SW480 (cell line): Measurements from ENCODE around the gene MAST4.

ENCODE experiments used
- DNase-seq: peaks from one replicate; pipeline ENCODE4 v3.0.0-alpha.2; 2016; ENCODE audit warnings: low spot score

The MAST4 gene

GRCh38 chr5:67045816-67046740 is 449.9 kb downstream of the MAST4 start:
- DNase-seq: no peak

DNA sequence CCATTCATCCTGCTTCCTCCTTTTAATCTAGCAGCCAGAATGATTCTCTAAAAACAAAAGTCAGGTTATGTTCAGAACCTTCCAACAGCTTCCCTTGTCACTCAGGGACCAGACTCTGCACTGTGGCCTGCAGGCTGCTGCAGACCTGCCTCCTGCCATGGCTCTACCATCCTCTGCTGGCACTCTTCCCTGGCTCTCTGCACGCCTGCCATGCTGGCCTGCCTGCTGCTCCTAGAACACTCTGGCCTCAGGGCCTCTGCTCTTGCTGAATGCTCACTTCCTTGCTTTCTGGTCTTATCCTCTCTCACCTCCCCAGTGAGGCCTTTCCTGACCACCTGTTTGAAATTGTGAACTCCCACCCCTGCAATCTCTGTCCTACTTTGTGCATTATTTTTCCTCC is 451.0 kb downstream of the MAST4 start:
- DNase-seq: no peak

DNA sequence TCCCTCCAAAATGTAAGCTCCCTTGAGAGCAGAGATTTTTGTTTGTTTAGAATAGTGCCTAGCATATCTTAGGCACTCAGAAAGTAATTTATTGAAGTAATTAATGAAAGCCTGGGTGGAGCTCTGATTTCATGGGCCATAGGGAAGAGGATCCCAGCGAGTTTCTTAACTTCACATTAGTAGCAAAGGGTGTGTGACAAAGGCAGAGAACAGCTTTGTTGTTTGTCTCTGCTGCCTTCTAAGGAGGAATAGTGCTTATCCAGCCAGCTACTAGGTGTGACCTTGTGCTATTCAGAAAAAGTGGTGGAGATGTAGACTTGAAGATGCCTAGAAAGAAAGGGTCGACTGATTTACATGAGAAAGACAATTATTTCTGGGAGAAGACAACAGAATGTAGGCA is 451.4 kb downstream of the MAST4 start:
- DNase-seq: no peak

- peak; percentile 27 for DNase-seq
These were observed 453.9 kb downstream of the MAST4 start for GRCh38 chr5:67050125-67050524.

- no peak for DNase-seq
These were observed 454.4 kb downstream of the MAST4 start for GRCh38 chr5:67050635-67051034.

DNA sequence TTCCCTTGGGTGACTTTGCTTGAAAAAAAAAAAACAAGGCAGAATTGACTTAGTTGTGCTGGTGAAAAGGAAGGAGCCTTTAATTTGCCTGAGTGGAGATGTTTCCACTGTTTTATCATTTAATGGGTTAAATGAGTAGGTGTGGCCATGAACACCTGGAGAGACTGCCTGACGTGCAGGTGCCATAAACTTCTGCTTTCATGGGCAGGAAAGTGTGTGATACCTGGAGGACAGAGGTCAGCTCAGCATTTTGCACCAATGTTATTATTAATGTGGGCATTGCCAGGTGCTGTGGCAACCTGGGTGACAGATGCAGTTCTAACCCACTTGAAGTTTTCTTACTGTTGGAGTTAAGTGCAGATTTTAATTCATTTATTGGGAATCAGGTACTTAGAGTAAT is 455.0 kb downstream of the MAST4 start:
- DNase-seq: peak; percentile 68

GRCh38 chr5:67052034-67052433 is 455.8 kb downstream of the MAST4 start:
- no peak for DNase-seq

GRCh38 chr5:67053229-67053628 is 457.0 kb downstream of the MAST4 start:
- DNase-seq: no peak

GRCh38 chr5:67058998-67059743 is 463.0 kb downstream of the MAST4 start:
- DNase-seq: no peak

GRCh38 chr5:67059744-67060490 is 463.7 kb downstream of the MAST4 start:
- no peak for DNase-seq

DNA sequence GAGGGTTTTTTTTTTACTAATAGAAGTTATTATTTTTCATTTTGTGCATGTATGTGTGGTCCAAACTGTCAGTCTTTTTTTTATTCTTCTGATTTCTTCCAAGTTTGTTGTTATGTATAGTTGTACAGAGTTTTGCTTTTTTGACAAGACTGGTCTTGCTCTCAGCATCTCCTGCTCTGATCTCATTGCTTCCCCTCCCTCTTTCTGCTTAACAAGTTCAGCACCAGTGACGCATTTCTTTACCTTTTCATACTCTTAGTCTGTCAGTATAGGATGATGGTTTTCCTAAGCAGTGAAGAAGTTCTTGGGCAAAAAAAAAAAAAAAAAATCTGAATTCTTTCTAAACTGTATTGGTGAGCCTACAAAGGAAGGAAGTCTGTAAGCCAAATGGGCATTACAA is 465.3 kb downstream of the MAST4 start:
- DNase-seq: no peak

DNA sequence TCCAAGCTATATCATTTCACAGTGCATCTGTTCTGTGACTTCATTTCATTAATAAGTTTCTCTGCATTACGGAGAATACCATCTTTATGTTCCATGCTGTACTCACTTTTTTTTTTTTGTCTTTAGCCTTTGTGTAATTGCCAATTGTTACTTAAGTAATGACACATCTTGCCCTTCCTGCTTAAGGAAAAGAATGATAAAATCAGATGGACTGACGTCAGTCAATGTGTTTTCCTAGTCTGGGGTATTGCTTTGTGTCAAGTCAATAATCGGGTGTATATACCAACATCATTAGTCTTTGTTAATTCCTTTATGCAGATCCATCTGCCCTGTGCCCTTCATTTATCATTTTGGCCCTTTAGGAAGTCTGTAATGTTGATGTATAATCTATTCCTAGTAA is 466.9 kb downstream of the MAST4 start:
- DNase-seq: no peak

- no peak for DNase-seq
These were observed 467.6 kb downstream of the MAST4 start for GRCh38 chr5:67063791-67064190.

DNA sequence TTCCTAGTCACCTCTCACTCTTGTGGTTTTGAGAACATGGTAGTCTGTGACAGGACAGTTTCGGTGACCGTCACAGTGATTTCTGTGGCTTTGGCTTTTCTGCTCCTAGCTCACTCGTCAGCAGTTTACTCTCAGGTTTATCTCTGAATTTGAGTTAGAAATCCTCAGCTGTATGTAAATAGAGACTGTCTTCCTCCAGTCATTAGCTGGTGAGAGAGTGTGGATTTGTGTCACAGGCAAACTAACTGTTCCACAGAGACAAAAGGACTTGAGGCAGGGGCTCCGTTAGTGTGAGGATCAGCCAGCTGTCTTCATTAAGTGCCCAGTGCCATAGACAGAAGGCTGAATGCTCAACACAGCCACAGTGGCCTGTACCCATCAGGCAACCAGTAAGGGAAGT is 469.0 kb downstream of the MAST4 start:
- peak; percentile 8 for DNase-seq

DNA sequence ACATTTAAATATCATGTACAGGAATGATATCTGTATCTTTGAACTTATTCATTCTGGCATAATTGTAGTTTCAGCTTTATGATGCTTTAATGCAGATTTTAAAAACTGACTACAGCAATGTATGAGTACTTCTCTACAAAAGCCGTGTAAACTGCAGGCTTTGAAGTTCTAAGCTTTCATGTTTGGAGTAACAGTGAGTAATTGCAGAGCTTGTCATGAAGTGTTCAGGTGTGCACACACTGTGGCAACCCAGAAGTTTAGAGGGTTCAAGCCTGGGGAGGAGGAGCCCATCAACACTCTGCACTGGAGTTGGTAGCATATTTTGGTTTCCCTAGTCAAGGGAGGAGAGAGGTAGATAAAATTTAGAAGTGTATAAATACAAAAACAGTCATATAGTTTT is 469.5 kb downstream of the MAST4 start:
- no peak for DNase-seq

DNA sequence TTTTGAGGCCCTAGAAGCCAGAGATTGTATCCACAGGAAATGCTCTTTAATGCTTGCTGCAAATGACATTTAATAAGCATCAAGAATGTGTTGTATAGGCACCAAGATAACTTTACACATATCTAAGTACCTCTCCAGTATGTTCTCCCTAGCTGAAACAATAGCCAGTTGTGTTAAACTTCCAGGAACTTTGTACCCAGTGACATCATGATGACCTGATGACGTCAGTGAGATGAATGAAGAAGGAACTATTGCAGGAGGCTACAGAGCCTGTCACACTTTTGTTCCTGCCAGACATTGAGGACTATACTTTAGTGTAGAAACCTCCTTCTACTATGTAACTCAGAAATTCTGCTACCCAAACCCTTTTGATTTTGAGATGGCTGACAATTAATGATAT is 470.6 kb downstream of the MAST4 start:
- DNase-seq: peak; percentile 24

DNA sequence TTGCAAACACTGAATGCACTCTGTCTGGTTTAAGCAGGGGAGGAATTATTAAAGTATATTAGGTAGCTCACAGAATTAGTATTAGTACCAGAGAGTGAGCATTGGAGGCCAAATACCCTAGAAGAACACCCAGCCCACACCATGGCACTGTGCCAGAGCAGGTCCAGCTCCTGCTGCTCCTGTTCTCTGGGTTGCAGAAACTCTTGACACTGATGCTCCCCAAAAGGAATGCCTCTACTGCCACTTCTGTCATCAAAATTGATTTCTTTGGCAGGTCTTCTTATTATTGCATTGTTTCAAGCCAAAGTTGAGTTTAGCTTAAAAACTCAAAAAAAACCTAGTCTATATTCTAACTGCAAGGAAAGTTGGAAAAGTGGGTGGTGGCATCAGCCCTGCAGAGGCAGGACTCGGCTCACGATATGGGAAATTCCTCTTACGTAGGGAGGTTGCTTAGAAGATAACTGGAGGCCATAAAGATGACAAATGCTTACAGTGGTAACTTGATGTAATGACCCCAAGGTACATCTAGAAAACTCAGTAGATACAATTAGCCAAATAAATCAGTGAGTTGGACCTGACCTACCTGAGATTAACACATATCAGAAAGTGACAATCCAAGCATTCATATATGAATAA is 477.0 kb downstream of the MAST4 start:
- DNase-seq: no peak

GRCh38 chr5:67077296-67077695 is 481.1 kb downstream of the MAST4 start:
- DNase-seq: no peak

DNA sequence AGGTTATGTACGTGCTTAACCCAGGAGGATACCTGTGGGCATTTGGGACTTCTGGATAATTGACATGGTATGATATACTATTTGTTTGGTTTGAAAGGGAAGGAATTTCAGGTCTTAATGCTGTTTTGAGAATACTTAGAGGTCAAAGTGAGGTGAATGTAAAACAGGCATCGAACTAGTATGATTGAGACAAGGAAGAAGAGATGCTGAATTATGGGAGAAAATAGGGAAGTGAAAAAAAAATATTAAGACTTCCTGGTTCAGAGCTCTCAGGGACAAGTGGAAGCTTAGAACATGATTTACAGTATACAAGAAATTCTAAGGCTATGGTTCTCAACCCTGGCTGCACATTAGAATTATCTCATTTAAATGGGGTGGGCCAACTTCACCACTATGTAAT is 485.1 kb downstream of the MAST4 start:
- no peak for DNase-seq

- DNase-seq: no peak
These were observed 486.7 kb downstream of the MAST4 start for GRCh38 chr5:67082941-67083340.

DNA sequence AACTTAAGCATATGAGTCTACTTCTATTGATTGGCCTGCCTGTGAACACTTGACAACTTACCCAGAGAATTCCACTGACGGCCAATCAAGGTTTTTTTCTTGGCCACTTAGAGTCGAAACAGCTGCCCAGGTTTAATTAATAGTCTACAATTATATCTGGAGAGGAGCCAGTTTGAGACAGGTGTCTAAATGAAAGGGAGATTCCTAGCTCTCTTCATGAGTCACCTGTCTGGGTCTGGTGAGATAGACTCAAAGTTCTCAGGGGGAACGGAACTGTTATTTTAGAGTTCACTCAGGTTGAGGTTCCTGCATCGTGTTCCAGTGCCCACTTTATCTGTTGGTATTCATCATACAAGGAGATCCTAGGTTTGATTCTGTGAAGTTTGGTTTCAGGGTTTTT is 489.4 kb downstream of the MAST4 start:
- DNase-seq: no peak

GRCh38 chr5:67089200-67089725 is 493.1 kb downstream of the MAST4 start:
- no peak for DNase-seq
